HG03457 (cell line): ENCODE results near the gene MAJIN.
"Not testable (repeated sequence)": the region's sequence is repeated elsewhere in the genome, so short reads cannot be mapped to it uniquely, and the experiment has no call there.

Experiments
- ATAC-seq: cut with Tn5 transposase; IDR thresholded peaks from one replicate; pipeline ENCODE4 v1.9.1; 2021; ENCODE audit warnings: moderate number of reproducible peaks; ENCODE audit not compliant: unreplicated experiment

MAJIN gene, protein sequence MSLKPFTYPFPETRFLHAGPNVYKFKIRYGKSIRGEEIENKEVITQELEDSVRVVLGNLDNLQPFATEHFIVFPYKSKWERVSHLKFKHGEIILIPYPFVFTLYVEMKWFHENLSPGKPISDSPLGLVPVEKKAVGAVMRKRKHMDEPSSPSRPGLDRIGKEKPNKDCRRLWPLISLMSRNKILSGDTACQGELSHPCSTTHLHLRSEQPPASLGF

DNA sequence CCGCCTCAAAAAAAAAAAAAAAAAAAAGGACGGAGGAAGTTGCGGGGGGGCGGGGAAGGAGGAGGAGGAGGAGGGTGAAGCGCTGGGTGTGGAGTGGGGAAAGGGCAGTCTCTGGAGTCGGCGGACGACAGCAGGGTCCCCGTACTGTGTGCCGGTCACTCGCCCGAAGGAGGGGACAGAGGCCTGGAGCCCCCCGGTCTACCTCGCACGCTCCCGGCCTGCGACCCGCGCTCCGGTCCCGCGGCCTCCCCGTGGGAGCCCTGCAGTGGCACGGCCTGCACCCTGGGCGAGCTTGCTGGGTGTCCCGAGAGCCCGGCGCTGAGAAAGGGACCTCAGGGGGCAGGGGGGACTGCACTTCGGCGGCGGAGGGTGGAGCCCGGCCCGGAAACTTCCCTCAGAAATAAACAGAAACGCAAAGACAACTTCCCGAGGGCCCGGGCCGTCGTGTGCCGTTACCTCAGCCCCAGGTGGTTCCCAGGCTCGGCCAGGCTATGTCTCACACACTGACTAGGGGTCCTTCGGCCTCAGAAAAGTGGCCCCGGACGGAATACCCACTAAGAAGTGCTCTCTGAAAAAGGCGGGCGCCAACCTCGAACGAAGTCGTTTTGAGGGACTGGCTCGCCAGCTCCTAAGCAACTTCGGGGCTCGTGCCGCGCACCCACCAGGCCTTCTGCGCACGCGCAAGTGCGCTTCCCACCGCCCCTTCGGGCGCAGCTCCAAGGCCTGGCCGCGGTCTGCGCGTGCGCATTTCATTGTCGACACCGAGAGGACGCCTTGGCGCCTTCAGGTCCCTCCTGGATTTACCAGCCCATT lies at the start of gene MAJIN:
MAJIN (minus strand) TSS at position 688 of the 813 bp plus-strand sequence. CDS start 12,703 bp downstream, outside the sequence.
- ATAC-seq: no peak

DNA sequence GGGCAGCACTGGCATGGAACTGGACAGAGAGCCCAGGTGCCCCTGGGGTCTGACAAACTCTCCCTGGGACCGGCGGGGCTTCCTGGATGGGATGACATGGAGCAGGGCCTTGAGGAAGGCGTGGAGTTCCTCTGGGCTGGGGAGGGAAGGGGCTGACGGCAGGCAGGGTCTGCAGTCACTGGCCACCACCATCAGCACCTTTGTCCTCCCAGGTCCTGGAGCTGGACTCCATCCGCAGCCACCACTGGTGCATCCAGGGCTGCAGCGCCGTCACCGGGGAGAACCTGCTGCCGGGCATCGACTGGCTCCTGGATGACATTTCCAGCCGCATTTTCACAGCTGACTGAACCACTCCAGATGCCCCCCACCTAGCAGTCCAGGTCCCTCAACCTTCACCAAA lies 49.6 kb upstream of the MAJIN start:
- no peak for ATAC-seq

DNA sequence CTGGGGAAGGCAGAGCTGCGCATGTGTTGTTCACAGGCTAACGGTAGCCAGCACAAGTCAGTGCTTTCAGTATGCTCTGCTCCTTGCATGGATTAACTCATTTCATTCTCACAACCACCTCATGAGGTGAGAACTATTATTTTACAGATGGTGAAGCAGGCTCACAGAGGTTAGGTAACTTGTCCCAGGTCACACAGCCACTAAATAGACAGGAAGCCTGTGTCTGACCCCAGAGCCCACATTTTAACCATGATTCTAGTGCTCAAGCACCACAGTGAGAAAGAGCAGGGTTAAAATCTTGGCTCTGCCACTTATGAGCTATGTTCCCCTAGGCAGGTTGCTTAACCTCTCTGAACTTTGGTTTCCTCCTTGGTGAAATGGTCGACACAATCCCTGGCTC lies 49.1 kb upstream of the MAJIN start:
- no peak for ATAC-seq

DNA sequence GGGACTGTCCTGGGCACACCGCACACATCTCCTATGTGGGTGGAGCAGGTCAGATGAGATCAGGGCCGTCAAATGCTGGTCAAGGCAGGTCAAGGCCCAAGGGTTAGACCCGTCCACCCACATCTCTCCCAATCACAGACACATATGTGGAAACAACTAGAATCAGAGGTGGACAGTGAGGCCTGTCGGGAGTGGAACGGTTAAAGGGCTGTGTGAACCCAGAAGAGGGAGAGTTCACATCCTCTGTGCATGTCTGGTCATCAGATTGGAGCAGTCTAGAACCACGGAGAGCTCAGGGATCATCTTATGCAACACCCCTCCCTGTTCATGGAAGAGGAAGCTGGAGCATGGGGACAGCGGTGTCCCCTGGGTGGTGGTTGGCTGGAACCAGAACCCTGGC lies 47.9 kb upstream of the MAJIN start:
- no peak for ATAC-seq

DNA sequence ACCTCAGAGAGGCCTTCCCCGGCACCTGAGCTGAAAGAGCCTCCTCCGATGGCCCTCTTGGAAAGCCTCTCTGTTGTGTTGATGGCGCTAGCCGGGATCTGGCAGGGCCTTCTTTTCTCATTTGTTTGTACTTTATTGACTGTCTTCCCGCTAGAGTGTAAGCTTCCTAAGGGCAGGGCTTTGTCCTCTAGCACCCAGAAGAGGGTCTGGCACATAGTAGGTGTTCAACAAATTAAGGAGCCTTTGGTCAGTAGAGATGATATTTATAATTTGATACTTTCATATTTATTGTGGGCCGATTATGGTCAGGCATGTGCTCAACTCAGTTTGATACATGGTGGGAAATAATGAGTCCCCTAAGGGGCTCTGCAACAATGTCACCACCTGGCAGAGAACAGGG lies 46.0 kb upstream of the MAJIN start:
- no peak for ATAC-seq

DNA sequence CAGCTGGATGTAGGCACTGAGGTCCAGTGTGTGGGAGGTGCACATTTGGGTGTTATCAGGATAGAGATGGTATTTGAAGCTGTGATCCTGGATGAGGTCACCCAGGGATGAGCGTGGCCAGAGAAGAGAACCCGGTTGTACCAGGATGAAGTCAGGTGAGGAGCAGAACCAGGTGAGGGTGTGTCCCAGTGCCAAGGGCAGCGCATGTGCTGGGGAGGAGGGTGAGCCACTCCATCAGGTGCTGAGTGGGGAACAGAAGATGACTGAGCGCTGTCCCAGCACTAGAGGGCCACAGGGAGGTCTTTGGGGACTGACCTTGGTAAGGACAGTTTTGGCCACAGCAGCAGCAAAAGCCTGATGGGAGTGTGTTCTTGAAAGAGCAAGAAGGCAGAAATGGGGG lies 44.8 kb upstream of the MAJIN start:
- ATAC-seq: no peak

DNA sequence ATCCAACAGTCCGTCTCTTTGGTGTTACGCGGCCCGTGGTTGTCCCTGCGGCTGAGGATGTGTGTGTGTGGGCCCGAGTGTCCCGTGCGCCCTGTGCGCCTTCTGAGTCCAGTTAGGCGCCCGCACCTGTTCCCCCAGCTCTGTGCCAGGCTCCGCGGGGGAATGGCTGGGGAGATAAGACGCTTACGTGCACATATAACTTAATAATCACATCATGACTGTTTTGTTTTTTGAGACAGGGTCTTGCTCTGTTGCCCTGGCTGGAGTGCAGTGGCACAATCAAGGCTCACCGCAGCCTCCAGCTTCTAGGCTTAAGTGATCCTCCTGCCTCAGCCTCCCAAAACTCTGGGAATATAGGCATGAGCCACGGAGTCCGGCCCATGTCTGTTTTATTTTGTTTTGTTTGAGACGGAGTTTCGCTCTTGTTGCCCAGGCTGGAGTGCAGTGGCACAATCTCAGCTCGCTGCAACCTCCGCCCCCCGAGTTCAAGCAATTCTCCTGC lies 42.9 kb upstream of the MAJIN start:
- no peak for ATAC-seq

DNA sequence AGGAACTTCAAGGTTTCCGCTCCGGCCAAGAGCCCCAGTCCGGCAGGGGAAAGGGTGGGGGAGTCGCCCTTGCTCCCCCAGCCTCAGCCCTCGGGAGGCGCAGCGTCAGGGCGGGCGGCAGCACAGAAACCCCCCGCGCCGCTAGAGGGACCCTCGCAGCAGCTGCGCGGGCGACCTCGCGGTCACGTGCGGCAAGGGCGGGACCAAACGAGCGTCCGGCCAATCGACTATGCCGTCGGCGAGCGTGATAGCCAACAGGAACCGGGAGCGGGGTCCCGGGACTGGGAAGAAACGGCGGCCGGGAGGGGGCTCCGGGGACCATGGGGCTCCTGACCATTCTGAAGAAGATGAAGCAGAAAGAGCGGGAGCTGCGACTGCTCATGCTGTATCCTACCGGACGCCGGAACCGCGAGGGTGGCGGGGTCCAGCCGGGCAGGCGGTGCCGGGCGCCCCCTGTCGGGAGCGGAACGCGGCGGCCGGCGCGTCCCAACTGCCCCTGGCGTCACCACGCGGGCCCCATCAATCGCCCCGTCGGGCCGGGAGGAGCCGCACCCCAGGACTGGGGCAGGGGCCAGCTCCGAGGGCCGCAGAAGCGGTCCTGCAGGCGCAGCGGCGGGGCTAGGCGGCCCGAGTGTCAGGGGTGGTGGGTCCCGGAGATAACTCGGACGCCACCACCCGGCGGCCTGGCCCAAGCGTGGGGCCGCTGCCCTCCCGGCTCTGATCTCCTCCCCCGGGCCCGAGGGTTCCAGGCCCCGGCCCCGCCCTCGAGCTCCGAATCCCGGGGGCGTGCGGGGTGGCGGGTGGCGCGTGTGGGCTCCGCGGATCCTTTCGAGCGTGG lies 42.2 kb upstream of the MAJIN start, which contains the start of gene ARL2:
ARL2 (plus strand) TSS at position 273 of the 838 bp plus-strand sequence; CDS start at position 321, 48 bp downstream.
- peak; percentile 61 for ATAC-seq

DNA sequence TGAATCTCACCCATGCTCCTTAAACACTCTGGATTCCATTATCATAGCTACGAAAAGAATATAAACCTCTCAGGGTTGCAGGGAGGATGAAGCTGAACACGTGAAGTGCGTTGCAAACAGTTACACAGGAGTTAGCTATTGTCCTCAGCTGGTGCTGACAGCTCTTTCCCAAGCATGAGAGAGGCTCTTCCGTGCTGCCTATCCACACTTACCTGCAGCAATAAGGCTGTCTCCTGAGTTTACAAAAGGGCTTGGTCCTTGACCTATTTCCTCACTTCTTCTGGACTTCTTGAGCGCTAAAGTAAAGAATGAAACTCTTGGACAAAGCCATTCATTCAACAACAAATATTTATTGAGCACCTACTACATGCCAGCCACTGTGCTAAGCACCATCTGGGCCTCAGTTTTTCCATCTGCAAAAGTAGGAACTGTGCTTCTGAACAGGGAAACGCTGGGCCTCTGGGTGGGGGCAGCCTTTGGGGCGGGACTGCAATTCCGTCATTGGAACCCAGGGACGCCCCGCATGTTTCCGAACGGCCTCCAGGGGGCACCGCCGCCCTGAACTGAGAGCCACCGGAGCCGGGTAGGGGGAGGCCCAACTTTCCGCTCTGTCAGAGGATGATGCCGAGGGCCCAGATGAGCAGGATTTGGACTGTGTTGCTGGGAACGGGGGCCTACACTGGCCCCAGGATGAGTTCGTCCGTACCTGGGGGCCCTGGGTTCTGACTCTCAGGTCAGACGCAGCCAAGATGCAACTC lies 41.4 kb upstream of the MAJIN start:
- ATAC-seq: peak; percentile 53

DNA sequence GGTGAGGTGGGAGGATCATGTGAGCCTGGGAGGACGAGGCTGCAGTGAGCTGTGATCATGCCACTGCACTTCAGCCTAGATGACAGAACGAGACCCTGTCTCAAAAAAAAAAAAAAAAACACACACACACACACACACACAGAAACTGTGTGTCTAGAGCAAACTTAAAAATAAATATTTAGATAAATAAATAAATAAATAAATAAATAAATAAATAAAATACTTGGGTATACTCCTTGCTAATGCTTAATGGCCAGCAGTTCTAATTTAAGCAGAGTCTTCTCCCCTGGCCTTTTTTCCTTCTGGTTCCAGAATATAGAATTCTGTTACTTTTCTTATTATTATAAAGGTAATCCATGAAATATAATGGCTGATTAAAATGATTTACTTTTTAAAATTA lies 37.0 kb upstream of the MAJIN start:
- ATAC-seq: no peak

DNA sequence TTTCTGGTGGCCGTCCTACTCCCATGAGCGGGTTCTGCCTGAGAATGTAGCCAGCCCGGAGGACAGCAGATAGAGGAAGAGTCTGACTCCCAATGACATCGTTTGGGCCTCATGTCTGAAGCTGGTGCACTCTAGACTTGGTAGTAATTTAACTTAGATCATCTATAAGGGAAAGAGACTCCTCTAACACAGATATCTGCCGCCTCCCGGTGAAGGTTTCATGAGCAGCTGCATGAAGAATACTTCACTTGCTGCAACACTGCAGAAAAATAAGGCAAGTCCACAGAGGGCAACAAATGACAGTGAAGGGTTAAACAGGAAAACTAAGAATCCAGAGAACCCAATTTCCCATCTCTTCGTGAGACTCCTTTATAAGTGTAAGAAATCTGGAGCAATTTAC lies 36.1 kb upstream of the MAJIN start:
- no peak for ATAC-seq

DNA sequence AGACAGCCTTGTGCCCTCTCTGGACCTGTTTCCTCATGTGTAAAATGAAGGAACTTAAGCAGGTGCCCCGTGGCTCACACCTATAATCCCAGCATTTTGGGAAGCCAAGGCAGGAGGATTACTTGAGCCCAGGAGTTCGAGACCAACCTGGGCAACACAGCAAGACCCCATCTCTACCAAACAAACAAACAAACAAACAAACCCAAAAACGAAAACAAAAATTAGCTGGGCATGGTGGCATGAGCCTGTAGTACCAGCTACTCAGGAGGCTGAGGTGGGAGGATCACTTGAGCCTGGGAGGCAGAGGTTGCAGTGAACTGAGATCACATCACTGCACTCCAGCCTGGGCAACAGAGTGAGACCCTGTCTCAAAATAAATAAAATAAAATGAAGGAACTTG lies 32.1 kb upstream of the MAJIN start:
- not testable (repeated sequence) for ATAC-seq

DNA sequence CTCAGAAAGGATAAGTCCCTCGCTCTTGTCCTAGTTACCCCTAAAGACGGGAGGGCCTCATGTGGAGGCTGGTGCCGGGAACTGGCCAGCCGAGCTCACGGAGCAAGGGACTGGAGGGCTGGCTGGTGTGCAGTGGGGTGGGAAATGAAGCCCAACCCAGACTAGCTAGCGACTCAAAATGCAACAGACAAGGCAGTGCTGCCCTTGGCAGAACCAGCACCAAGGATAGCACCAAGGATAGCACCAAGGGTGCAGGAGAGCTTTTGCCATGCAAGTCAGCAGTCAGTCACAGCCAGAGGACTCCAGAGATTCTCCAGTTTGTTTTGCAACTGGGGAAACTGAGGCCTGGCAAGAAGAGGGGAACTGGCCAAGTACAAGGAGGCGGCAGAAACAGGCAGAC lies 31.4 kb upstream of the MAJIN start:
- no peak for ATAC-seq

DNA sequence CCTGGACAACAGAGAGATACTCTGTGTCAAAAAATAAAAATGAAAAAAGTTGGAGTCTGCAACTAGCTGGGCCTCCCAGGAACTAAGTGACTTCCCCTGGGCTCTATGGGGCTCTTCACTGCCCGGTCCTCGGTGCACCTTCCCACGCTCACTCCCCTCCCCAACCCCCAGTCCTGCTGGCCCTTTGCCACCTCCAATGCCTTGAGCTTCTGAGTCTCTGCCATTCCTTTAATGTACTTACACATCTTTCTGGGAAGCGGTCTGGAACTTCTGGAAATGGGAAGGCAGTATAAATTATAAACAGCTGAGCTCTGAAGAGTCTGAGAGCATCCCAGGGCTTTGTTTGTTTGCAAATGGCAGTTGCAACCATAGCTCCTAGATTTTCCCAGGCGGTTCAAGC lies 30.8 kb upstream of the MAJIN start:
- ATAC-seq: no peak

DNA sequence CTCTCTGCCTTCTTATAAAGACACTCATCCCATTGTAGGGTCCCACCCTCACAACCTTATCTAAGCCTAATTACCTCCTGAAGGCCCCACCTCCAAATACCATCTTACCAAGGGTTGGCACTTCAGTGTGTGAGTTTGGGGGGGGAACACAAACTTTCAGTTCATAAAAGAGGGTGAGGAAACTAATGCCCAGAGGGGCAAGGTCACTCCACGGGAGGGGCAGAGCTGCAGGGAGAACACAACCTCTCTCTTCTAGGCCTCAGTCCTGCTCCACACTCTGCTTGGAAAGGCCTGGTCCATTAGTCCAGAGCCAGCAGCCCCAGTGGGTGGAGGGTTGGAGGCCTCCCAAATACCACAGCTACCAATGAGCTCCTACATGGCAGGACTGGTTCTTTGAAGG lies 27.6 kb upstream of the MAJIN start:
- no peak for ATAC-seq

DNA sequence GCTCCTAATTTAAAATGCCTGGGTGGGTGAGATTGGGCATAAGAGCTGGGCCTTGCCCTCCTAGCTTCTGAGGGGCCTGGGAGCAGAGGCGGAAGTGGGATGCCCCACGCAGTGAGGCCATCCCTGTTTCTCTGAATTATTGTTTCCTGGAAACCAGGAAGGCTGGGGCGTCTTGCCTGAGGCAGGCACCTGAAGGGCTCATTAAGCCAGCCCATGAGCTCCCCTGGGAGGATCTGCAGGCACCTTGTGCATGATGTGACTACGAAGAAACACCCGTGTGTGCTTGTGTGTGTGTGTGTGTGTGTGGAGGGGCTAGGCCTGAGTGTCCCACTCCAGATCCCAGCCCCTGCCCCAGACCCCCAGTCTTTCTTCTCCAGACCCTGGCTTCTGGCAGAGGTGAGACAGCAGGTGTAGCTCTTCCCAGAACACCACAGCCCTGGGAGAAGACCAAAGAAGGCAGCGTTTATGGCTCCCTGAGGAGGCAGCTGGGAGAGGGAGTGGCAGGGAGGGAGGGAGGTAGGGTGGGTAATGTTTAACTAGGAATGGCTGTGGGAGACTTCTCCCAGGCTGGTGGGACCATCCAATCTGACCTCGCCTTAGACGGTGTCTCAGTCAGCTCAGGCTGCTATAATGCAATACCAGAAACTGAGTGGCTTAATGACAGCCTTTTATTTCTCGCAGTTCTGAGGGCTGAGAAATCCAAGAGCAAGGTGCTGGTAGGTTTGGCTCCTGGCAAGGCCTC lies 27.0 kb upstream of the MAJIN start:
- ATAC-seq: no peak

DNA sequence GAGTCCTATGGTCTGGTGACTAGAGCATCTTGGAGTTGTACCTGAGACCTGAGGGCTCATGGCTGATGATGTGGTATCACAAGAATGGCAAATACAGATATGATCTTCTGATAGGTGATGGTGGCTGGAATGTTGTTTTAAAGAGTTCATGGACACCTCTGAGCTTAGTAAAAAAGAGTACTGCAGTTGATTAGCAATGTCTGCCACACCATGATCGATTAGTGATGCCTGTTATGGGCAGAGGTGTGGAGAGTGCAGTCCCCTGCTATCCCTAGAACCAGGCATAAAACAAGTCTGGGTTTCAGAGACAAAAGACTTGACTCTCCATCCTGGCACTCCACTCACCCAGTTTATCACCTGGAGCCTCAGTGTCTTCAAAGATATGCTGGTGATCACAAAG lies 26.2 kb upstream of the MAJIN start:
- ATAC-seq: no peak

DNA sequence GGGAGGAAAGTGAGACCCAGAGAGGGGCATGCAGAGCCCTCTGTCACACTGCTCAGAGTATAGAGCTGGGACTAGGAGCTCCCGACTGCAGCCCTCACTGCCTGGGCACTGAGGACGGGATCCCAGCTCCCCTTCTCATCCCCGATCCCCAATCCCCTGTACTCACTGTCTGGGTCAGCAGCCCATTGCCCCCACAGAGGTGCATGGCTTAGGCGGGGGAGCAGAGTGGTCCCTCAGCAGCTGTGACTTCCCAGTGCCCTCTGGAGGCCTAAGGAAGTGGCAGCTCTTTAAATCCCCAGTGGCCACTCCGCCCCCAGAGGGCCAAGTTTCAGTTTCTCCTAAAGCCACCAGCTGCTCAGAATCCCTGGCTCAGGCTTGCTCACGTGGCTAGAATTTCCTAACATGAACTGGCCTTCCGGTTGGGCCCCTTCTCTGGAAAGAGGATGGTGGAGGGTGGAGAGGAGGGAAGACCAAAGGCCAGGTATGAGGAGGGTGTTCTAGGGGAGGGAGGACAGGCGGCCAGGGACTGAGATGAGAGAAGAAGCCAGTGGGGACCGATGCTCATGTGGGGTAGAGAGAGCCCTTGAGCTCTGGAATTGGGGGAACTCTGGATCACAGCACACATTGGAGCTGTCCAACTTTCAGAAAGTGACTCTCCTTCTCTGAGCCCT lies 24.9 kb upstream of the MAJIN start, which contains the start of gene BATF2:
BATF2 (minus strand) TSS at position 262 of the 671 bp plus-strand sequence; CDS start at position 205, 57 bp downstream.
- ATAC-seq: no peak

DNA sequence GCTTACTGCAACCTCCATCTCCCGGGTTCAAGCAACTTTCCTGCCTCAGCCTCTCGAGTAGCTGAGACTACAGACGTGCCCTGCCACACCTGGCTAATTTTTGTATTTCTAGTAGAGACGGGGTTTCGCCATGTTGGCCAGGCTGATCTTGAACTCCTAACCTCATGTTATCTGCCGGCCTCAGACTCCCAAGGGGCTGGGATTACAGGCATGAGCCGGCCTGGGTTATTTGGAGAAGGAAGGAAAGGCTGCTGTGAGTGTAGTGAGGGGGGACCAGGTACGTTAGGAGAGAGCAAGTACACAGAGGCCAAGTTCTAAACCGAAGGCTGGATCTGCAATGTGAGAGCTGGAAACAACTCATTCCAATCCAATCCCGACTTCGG lies 24.4 kb upstream of the MAJIN start:
- ATAC-seq: no peak
